NCI-H1417 treated with DMSO at 0.1 percent for 48 hours (cell line): Measurements from ENCODE around the gene CILP.
"Not testable (repeated sequence)": the region's sequence is repeated elsewhere in the genome, so short reads cannot be mapped to it uniquely, and the experiment has no call there.

Experiments
- DNase-seq: peaks from one replicate; lab custom pipeline; 2025; lab: John Stamatoyannopoulos, UW

The CILP gene

GRCh38 chr15:65210770-65211481 lies at the start of gene CILP:
Gene CILP, minus strand, starts transcription at chr15:65211473. Its CDS starts 1,718 bp downstream, at chr15:65209755.
- no peak for DNase-seq

- DNase-seq, result no peak
Observed at GRCh38 chr15:65260968-65261367, 49.7 kb upstream of the CILP start.

GRCh38 chr15:65259367-65259797 lies 48.1 kb upstream of the CILP start:
- no peak for DNase-seq

GRCh38 chr15:65258375-65259262 lies 47.3 kb upstream of the CILP start:
- DNase-seq, result no peak

GRCh38 chr15:65255486-65256140 lies 44.3 kb upstream of the CILP start:
- no peak for DNase-seq

- no peak for DNase-seq
Observed at GRCh38 chr15:65254758-65255157, 43.5 kb upstream of the CILP start.

- DNase-seq, result no peak
Observed at GRCh38 chr15:65254356-65254755, 43.1 kb upstream of the CILP start.

GRCh38 chr15:65249641-65250040 lies 38.4 kb upstream of the CILP start:
- DNase-seq, result no peak

GRCh38 chr15:65248511-65249255 lies 37.4 kb upstream of the CILP start:
- DNase-seq, result no peak

GRCh38 chr15:65246939-65247338 lies 35.7 kb upstream of the CILP start:
- no peak for DNase-seq

- DNase-seq, result no peak
Observed at GRCh38 chr15:65246026-65246714, 34.9 kb upstream of the CILP start.

- DNase-seq, result no peak
Observed at GRCh38 chr15:65245096-65245856, 34.0 kb upstream of the CILP start.

GRCh38 chr15:65244638-65245037 lies 33.4 kb upstream of the CILP start:
- DNase-seq, result no peak

- not testable (repeated sequence) for DNase-seq
Observed at GRCh38 chr15:65236443-65236842, 25.2 kb upstream of the CILP start.

- DNase-seq, result no peak
Observed at GRCh38 chr15:65233696-65234095, 22.4 kb upstream of the CILP start.

- no peak for DNase-seq
Observed at GRCh38 chr15:65232520-65232919, 21.2 kb upstream of the CILP start.

- no peak for DNase-seq
Observed at GRCh38 chr15:65231306-65231705, 20.0 kb upstream of the CILP start.

- not testable (repeated sequence) for DNase-seq
Observed at GRCh38 chr15:65226901-65227300, 15.6 kb upstream of the CILP start.

- no peak for DNase-seq
Observed at GRCh38 chr15:65226221-65226620, 14.9 kb upstream of the CILP start.

GRCh38 chr15:65223996-65224395 lies 12.7 kb upstream of the CILP start:
- no peak for DNase-seq

GRCh38 chr15:65222891-65223290 lies 11.6 kb upstream of the CILP start:
- no peak for DNase-seq
